HepG2 (cell line): Measurements from ENCODE around the gene FHDC1. TPM values are rescaled to one million over a fixed set of nuclear protein-coding genes. Genes with fewer than 3 reads are reported as not detected.
A peak's percentile ranks its signal among the peaks of the same experiment; 100 is the strongest.

Experiments used
- BATF2 ChIP-seq: sonication (generic); formaldehyde crosslinking; IDR thresholded peaks from 2 replicates; pipeline ENCODE4 v1.8.0; 2022; ENCODE audit warnings: mild to moderate bottlenecking, missing genetic modification reagents, moderate library complexity
- CHD2 ChIP-seq: IDR thresholded peaks from 2 replicates; pipeline ENCODE4 v1.6.1; 2011; ENCODE audit warnings: low read depth, low read length, improper control_type of control experiment
- ETV5 ChIP-seq: IDR thresholded peaks from 2 replicates; pipeline ENCODE4 v1.6.1; 2018; ENCODE audit warnings: missing biosample characterization, missing genetic modification reagents, inconsistent platforms, borderline replicate concordance
- FOXA1 ChIP-seq, 2 experiments: fragments of 450-650 bp in 1 of 2; sonication (generic) in 1 of 2; formaldehyde crosslinking in 1 of 2; IDR thresholded peaks; 2 replicates each; pipeline versions ENCODE4 v1.4.0 to v1.6.1; 2016 to 2020; ENCODE audit warnings: missing genetic modification reagents in 1 of 2
- GRHL1 ChIP-seq: sonication (generic); formaldehyde crosslinking; conservative IDR thresholded peaks from 2 replicates; pipeline ENCODE4 v1.8.0; 2022; ENCODE audit warnings: missing genetic modification reagents
- NFIC ChIP-seq: IDR thresholded peaks from 2 replicates; pipeline ENCODE4 v1.6.1; 2012; ENCODE audit warnings: mild to moderate bottlenecking, low read length, inconsistent platforms
- NR2F6 ChIP-seq, 2 experiments: IDR thresholded peaks; 2 replicates each; pipeline ENCODE4 v1.6.1; 2016; ENCODE audit warnings: antibody characterized with exemption in 1 of 2, mild to moderate bottlenecking in 1 of 2
- PRMT3 ChIP-seq: sonication (generic); formaldehyde crosslinking; IDR thresholded peaks from 2 replicates; pipeline ENCODE4 v1.8.1; 2022; ENCODE audit warnings: low read depth, mild to moderate bottlenecking, moderate library complexity, missing genetic modification reagents, borderline replicate concordance
- ZNF17 ChIP-seq: sonication (generic); formaldehyde crosslinking; IDR thresholded peaks from 2 replicates; pipeline ENCODE4 v1.5.0; 2020; ENCODE audit warnings: mild to moderate bottlenecking, missing genetic modification reagents
- ZNF18 ChIP-seq: sonication (generic); formaldehyde crosslinking; IDR thresholded peaks from 2 replicates; pipeline ENCODE4 v1.8.0; 2022; ENCODE audit warnings: mild to moderate bottlenecking, missing genetic modification reagents; ENCODE audit not compliant: insufficient replicate concordance
- ZNF274 ChIP-seq: sonication (generic); formaldehyde crosslinking; IDR thresholded peaks from 2 replicates; pipeline ENCODE4 v1.5.1; 2020; ENCODE audit warnings: mild to moderate bottlenecking, missing genetic modification reagents
- ZNF605 ChIP-seq: sonication (generic); formaldehyde crosslinking; IDR thresholded peaks from 2 replicates; pipeline ENCODE4 v1.8.0; 2022; ENCODE audit warnings: mild to moderate bottlenecking, missing genetic modification reagents
- ZNF660 ChIP-seq: sonication (generic); formaldehyde crosslinking; IDR thresholded peaks from 2 replicates; pipeline ENCODE4 v1.5.1; 2020; ENCODE audit warnings: mild to moderate bottlenecking, low read depth, missing genetic modification reagents, borderline replicate concordance
- ZSCAN5A ChIP-seq: sonication (generic); formaldehyde crosslinking; IDR thresholded peaks from 2 replicates; pipeline ENCODE4 v1.8.0; 2022; ENCODE audit warnings: mild to moderate bottlenecking, missing genetic modification reagents, borderline replicate concordance
- polyA plus RNA-seq, 8 experiments: library from polyadenylated mRNA; depleted of rRNA in 3 of 8; stranded (reverse) in 7 of 8; unstranded in 1 of 8; fragments of >200 nt; fragmentation: Illumina TruSeq in 4 of 8; extraction: Trizol in 4 of 8; gene quantifications; 2 replicates each; pipeline versions ENCODE4 v1.2.1 to v1.2.3, GENCODE V29; 2011 to 2016; ENCODE audit warnings: low read depth in 4 of 8, missing spikeins in 1 of 8, mixed read lengths in 1 of 8; ENCODE audit not compliant: insufficient read depth in 1 of 8
- total RNA-seq, 5 experiments: library from RNA; depleted of rRNA; stranded (reverse); fragments of >200 nt; fragmentation: Illumina TruSeq; extraction: Trizol; gene quantifications; 2 replicates each; pipeline ENCODE4 v1.2.3, GENCODE V29; 2016; ENCODE audit warnings: low read depth in 1 of 5
- TF ChIP-seq, protein P1 (sequence below): sonication (generic); formaldehyde crosslinking; IDR thresholded peaks from 2 replicates; pipeline ENCODE4 v1.4.0; 2020; ENCODE audit warnings: missing genetic modification reagents, borderline replicate concordance
- TF ChIP-seq, protein P2 (sequence below): sonication (generic); formaldehyde crosslinking; IDR thresholded peaks from 2 replicates; pipeline ENCODE4 v1.4.0; 2020; ENCODE audit warnings: missing genetic modification reagents

The FHDC1 gene
- total and polyA plus RNA-seq, 2 of the 13 experiments (the other 11 are each of a cell fraction or from before 2014, with no cell fraction given) = 0.07 to 0.15 TPM

DNA sequence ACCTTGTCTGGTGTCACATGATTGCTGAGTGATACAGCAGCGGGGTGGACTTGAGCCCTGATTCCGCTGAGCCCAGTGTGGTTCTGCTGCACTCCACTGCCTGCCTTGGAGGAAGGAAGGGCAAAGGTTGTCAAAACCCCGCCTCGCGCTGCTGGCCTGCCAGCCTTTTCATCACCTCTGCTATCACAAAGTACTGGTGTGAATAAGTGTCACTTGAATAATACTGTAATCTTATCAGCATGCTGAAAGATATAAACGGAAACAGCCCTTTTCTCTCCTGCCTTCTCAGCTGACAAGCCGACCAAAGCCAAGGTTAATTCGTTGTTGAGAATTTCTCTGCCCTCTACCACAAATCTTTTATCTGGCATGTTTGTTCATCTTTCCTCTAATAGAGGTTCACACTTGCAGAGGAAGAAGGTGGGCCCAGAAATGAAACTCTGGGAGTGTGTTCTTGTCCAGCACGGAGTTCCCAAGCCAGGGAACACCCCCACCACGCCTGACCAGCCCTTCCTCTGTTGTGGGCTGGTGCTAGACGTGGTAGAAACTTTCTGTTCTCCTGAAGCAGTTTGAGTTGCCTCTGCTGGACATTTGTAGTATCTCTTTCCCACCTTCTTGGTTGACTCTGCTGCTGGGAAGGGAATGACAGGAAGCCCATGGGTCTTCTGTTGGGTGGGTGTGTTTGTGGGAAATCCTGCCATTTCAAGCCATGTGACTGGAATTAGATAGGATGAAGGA, 21.5 kb downstream of the FHDC1 start (continued):
- TF ChIP-seq ZNF18 (CRISPR knock-in tag) = peak; percentile 91
- no peak for TF ChIP-seq BATF2 (CRISPR knock-in tag)
- no peak for TF ChIP-seq GRHL1 (CRISPR knock-in tag)
- TF ChIP-seq ZNF274 = no peak
- TF ChIP-seq CHD2 = no peak
- no peak for TF ChIP-seq PRMT3 (CRISPR knock-in tag)
- TF ChIP-seq ZNF605 (CRISPR knock-in tag) = no peak
- no peak for TF ChIP-seq ZSCAN5A (CRISPR knock-in tag)
- TF ChIP-seq, protein P1, sequence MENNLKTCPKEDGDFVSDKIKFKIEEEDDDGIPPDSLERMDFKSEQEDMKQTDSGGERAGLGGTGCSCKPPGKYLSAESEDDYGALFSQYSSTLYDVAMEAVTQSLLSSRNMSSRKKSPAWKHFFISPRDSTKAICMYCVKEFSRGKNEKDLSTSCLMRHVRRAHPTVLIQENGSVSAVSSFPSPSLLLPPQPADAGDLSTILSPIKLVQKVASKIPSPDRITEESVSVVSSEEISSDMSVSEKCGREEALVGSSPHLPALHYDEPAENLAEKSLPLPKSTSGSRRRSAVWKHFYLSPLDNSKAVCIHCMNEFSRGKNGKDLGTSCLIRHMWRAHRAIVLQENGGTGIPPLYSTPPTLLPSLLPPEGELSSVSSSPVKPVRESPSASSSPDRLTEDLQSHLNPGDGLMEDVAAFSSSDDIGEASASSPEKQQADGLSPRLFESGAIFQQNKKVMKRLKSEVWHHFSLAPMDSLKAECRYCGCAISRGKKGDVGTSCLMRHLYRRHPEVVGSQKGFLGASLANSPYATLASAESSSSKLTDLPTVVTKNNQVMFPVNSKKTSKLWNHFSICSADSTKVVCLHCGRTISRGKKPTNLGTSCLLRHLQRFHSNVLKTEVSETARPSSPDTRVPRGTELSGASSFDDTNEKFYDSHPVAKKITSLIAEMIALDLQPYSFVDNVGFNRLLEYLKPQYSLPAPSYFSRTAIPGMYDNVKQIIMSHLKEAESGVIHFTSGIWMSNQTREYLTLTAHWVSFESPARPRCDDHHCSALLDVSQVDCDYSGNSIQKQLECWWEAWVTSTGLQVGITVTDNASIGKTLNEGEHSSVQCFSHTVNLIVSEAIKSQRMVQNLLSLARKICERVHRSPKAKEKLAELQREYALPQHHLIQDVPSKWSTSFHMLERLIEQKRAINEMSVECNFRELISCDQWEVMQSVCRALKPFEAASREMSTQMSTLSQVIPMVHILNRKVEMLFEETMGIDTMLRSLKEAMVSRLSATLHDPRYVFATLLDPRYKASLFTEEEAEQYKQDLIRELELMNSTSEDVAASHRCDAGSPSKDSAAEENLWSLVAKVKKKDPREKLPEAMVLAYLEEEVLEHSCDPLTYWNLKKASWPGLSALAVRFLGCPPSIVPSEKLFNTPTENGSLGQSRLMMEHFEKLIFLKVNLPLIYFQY = 0 out of 2 replicates have a peak, but pooled peaks have one; percentile 45
- TF ChIP-seq NR2F6 (IDR thresholded peaks at IDR 0.05) = 0 out of 2 replicates have a peak, but pooled peaks have one; percentile 25
- no peak for TF ChIP-seq NR2F6 (CRISPR knock-in tag; IDR thresholded peaks at IDR 0.05)
- TF ChIP-seq FOXA1 (IDR thresholded peaks at IDR 0.05) = no peak
- TF ChIP-seq FOXA1 (CRISPR knock-in tag; IDR thresholded peaks at IDR 0.05) = no peak
- no peak for TF ChIP-seq ZNF17 (CRISPR knock-in tag)
- TF ChIP-seq ETV5 (CRISPR knock-in tag) = peak; percentile 21; the same call in 1 of the 2 replicates
- no peak for TF ChIP-seq NFIC
- no peak for TF ChIP-seq ZNF660 (CRISPR knock-in tag)
- TF ChIP-seq, protein P2, sequence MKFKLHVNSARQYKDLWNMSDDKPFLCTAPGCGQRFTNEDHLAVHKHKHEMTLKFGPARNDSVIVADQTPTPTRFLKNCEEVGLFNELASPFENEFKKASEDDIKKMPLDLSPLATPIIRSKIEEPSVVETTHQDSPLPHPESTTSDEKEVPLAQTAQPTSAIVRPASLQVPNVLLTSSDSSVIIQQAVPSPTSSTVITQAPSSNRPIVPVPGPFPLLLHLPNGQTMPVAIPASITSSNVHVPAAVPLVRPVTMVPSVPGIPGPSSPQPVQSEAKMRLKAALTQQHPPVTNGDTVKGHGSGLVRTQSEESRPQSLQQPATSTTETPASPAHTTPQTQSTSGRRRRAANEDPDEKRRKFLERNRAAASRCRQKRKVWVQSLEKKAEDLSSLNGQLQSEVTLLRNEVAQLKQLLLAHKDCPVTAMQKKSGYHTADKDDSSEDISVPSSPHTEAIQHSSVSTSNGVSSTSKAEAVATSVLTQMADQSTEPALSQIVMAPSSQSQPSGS (CRISPR knock-in tag) = no peak
